Right atrium auricular region (tissue), 2 donors: ENCODE results near the gene PRPF4. TPM values are rescaled to one million over a fixed set of nuclear protein-coding genes. Genes with fewer than 3 reads are reported as not detected.

Experiments
- DNase-seq: peaks from one replicate; pipeline ENCODE4 v3.0.0-alpha.2; 2019; ENCODE audit warnings: low spot score
- H3K27ac ChIP-seq, 2 donors: fragments of 200-600 bp; sonication (generic); 1 replicate in 1 of 2; 2 replicates in 1 of 2; pipeline ENCODE4 v1.5.1; 2016 to 2019
- H3K27me3 ChIP-seq, 2 donors: fragments of 200-600 bp; sonication (generic); one replicate each; pipeline versions ENCODE4 v1.5.1 to v1.6.0; 2017 to 2019
- H3K36me3 ChIP-seq: fragments of 200-600 bp; sonication (generic); one replicate; pipeline ENCODE4 v1.5.1; 2016
- H3K4me1 ChIP-seq, 2 donors: fragments of 200-600 bp; sonication (generic); one replicate each; pipeline versions ENCODE4 v1.5.1 to v1.6.0; 2017 to 2019
- H3K4me3 ChIP-seq, 2 donors: fragments of 200-600 bp; sonication (generic); 1 replicate in 1 of 2; 2 replicates in 1 of 2; pipeline ENCODE4 v1.5.1; 2017 to 2019; ENCODE audit warnings: mild to moderate bottlenecking in 1 of 2, moderate library complexity in 1 of 2
- H3K9me3 ChIP-seq, 2 donors: fragments of 200-600 bp; sonication (generic); one replicate each; pipeline ENCODE4 v1.5.1; 2019
- total RNA-seq, 2 donors: library from RNA; depleted of rRNA; stranded (reverse); fragments of >200 nt; gene quantifications; one replicate each; pipeline ENCODE4 v1.1.0, GENCODE V29; 2016
- TF ChIP-seq, protein P1 (sequence below), 2 donors: fragments of 200-600 bp; sonication (generic); IDR thresholded peaks; one replicate each; pipeline ENCODE4 v1.5.1; 2019; ENCODE audit warnings: antibody characterized with exemption in 2 of 2

PRPF4 gene
- total RNA-seq, 2 donors from 2014 or later = 8.7 to 11.1 TPM

DNA sequence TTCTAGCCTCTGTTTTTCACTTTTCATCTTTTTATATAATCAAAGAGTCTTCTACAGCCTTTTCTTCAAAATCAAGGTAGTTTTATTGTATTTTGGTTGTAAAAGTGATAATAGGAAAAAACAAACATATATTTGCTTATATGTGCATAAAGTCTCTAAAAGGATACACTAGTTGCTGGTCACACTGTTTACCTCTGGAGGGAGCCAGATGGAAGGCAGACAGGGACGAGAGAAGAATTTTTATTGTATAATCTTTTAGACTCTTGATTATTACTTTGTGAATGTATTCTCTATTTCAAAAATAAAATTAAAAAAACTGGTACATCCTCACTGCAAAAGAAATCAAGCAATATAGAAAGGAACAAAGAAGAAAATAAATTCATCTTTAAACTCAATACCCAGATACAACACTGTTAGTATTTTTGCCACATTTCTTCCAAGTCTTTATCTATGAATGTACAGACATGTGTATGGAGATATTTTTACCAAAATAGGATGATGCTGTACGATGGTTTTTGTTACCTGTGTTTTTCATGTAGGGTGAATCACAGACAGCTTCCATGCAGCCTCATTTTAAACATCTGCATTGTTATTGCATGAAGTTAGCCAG is 33.9 kb downstream of the PRPF4 start:
- Histone ChIP-seq H3K9me3 (no peaks in the 10 kb centered on the region), H3K36me3 (no peaks in the 10 kb centered on the region), H3K4me3 (no peak overlapping the region), H3K27ac (no peak overlapping the region), H3K27me3 (no peaks in the 10 kb centered on the region), H3K4me1 (no peaks in the 10 kb centered on the region)
- TF ChIP-seq, protein P1, sequence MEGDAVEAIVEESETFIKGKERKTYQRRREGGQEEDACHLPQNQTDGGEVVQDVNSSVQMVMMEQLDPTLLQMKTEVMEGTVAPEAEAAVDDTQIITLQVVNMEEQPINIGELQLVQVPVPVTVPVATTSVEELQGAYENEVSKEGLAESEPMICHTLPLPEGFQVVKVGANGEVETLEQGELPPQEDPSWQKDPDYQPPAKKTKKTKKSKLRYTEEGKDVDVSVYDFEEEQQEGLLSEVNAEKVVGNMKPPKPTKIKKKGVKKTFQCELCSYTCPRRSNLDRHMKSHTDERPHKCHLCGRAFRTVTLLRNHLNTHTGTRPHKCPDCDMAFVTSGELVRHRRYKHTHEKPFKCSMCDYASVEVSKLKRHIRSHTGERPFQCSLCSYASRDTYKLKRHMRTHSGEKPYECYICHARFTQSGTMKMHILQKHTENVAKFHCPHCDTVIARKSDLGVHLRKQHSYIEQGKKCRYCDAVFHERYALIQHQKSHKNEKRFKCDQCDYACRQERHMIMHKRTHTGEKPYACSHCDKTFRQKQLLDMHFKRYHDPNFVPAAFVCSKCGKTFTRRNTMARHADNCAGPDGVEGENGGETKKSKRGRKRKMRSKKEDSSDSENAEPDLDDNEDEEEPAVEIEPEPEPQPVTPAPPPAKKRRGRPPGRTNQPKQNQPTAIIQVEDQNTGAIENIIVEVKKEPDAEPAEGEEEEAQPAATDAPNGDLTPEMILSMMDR (IDR thresholded peaks at IDR 0.05) = peak; percentile 26 to 72
- no peak for DNase-seq

DNA sequence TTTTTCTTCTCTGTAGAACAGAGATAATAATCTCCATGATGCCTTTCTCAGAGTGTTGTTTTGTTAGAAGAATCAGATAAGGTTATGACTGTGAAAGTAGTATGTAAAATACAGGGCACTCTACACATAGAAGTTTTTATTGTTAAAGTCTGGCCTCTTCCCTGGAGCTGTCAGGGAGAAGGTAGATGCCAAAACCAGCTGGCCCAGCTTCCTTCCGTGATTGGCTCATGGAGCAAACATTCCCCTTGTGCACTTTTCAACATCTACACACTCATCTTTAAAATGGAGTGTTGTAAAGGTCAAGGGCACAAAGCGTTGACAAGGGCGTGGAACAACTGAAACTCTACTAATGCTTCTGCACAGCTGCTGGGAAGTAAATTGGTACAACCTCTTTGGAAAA is 35.1 kb downstream of the PRPF4 start:
- DNase-seq = no peak
- H3K27ac ChIP-seq = no peak overlapping the region
- H3K9me3 ChIP-seq = no peaks in the 10 kb centered on the region
- TF ChIP-seq, protein P1 (IDR thresholded peaks at IDR 0.05) = no peak
- no peaks in the 10 kb centered on the region for H3K36me3 ChIP-seq
- no peaks in the 10 kb centered on the region for H3K27me3 ChIP-seq
- no peaks in the 10 kb centered on the region for H3K4me1 ChIP-seq
- no peak overlapping the region for H3K4me3 ChIP-seq

GRCh38 chr9:113311961-113312360 is 36.5 kb downstream of the PRPF4 start:
- TF ChIP-seq, protein P1 (IDR thresholded peaks at IDR 0.05) = no peak
- no peaks in the 10 kb centered on the region for H3K4me1 ChIP-seq
- H3K27me3 ChIP-seq = no peaks in the 10 kb centered on the region
- no peaks in the 10 kb centered on the region for H3K36me3 ChIP-seq
- H3K9me3 ChIP-seq = no peaks in the 10 kb centered on the region
- no peak overlapping the region for H3K4me3 ChIP-seq
- DNase-seq = no peak
- no peak overlapping the region for H3K27ac ChIP-seq

DNA sequence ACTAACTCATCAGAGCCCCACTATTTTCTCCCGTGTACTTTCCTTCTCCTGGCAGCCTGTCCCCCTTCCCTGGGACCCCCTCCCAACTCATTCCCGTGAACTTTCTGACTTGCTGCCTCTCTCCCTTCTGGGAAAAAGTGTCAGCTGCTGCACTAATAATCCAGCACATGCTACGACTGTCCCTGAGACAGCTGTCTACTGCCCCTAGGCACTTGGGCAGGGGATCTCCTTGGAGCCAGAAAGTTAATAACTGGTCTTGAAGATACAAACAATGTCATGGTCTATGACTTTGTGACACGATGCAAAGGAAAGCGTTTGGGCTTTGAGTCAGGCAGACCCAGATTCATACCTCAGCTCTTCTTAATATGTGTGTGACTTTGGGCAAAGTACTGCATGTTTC is 37.8 kb downstream of the PRPF4 start:
- H3K4me3 ChIP-seq = no peak overlapping the region
- H3K9me3 ChIP-seq = no peaks in the 10 kb centered on the region
- H3K27ac ChIP-seq = no peak overlapping the region
- TF ChIP-seq, protein P1 (IDR thresholded peaks at IDR 0.05) = no peak
- H3K4me1 ChIP-seq = no peaks in the 10 kb centered on the region
- no peak for DNase-seq
- H3K36me3 ChIP-seq = no peaks in the 10 kb centered on the region
- H3K27me3 ChIP-seq = no peaks in the 10 kb centered on the region

GRCh38 chr9:113315231-113315630 is 39.8 kb downstream of the PRPF4 start:
- no peak overlapping the region for H3K27ac ChIP-seq
- no peak overlapping the region for H3K4me3 ChIP-seq
- H3K9me3 ChIP-seq = no peaks in the 10 kb centered on the region
- TF ChIP-seq, protein P1 (IDR thresholded peaks at IDR 0.05) = no peak
- DNase-seq = no peak
- H3K4me1 ChIP-seq = no peaks in the 10 kb centered on the region
- H3K36me3 ChIP-seq = no peaks in the 10 kb centered on the region
- no peaks in the 10 kb centered on the region for H3K27me3 ChIP-seq

DNA sequence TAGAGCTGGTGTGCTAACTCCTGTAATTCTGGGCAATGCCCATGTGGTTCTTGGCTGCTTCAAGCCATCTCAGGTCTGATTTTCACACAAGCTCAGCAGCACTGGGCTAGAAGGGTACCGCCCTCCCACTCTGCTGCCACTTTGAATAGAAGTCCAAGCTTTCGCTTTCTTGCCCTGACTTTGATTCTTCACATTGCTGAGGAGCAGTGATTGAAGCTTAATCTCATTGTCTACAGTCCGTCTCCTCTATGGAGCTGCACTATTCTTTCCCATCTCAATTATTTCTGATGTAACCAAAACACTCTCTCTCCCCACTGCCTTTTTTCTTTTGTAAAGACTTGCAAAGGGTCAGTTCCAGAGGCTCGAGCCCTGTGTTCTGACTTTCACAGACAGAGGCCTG is 40.6 kb downstream of the PRPF4 start:
- H3K27me3 ChIP-seq = no peaks in the 10 kb centered on the region
- no peak overlapping the region for H3K27ac ChIP-seq
- H3K9me3 ChIP-seq = no peaks in the 10 kb centered on the region
- no peak overlapping the region for H3K4me3 ChIP-seq
- H3K36me3 ChIP-seq = no peaks in the 10 kb centered on the region
- TF ChIP-seq, protein P1 (IDR thresholded peaks at IDR 0.05) = no peak
- no peaks in the 10 kb centered on the region for H3K4me1 ChIP-seq
- no peak for DNase-seq
